Ishikawa (cell line): ENCODE measurements around the gene EIF4H.

ENCODE experiments used
- CEBPB ChIP-seq: IDR thresholded peaks from 2 replicates; pipeline ENCODE4 v1.6.1; 2012
- CREB1 ChIP-seq: IDR thresholded peaks from 2 replicates; pipeline ENCODE4 v1.6.1; 2012; ENCODE audit warnings: low read depth
- EGR1 ChIP-seq: IDR thresholded peaks from 2 replicates; pipeline ENCODE4 v1.6.1; 2012
- EP300 ChIP-seq: IDR thresholded peaks from 2 replicates; pipeline ENCODE4 v1.6.1; 2012; ENCODE audit warnings: borderline replicate concordance
- FOXM1 ChIP-seq: IDR thresholded peaks from 2 replicates; pipeline ENCODE4 v1.6.1; 2012; ENCODE audit warnings: low read depth, borderline replicate concordance
- NFIC ChIP-seq: IDR thresholded peaks from 2 replicates; pipeline ENCODE4 v1.6.1; 2012
- RAD21 ChIP-seq: IDR thresholded peaks from 2 replicates; pipeline ENCODE4 v1.6.1; 2012; ENCODE audit warnings: low read depth
- TAF1 ChIP-seq: IDR thresholded peaks from 2 replicates; pipeline ENCODE4 v1.6.1; 2012; ENCODE audit warnings: low read depth, mild to moderate bottlenecking
- TCF12 ChIP-seq: IDR thresholded peaks from 2 replicates; pipeline ENCODE4 v1.6.1; 2012; ENCODE audit warnings: low read depth
- TEAD4 ChIP-seq: IDR thresholded peaks from 2 replicates; pipeline ENCODE4 v1.6.1; 2012
- YY1 ChIP-seq: IDR thresholded peaks from 2 replicates; pipeline ENCODE4 v1.6.1; 2012; ENCODE audit warnings: low read depth
- ZBTB7A ChIP-seq: IDR thresholded peaks from 2 replicates; pipeline ENCODE4 v1.6.1; 2012; ENCODE audit warnings: low read depth
- TF ChIP-seq, protein P1 (sequence below): IDR thresholded peaks from 2 replicates; pipeline ENCODE4 v1.6.1; 2012
- TF ChIP-seq, protein P2 (sequence below): IDR thresholded peaks from 2 replicates; pipeline ENCODE4 v1.6.1; 2012; ENCODE audit warnings: low read depth, mild to moderate bottlenecking
- TF ChIP-seq, protein P3 (sequence below): IDR thresholded peaks from 2 replicates; pipeline ENCODE4 v1.6.1; 2012

EIF4H gene

DNA sequence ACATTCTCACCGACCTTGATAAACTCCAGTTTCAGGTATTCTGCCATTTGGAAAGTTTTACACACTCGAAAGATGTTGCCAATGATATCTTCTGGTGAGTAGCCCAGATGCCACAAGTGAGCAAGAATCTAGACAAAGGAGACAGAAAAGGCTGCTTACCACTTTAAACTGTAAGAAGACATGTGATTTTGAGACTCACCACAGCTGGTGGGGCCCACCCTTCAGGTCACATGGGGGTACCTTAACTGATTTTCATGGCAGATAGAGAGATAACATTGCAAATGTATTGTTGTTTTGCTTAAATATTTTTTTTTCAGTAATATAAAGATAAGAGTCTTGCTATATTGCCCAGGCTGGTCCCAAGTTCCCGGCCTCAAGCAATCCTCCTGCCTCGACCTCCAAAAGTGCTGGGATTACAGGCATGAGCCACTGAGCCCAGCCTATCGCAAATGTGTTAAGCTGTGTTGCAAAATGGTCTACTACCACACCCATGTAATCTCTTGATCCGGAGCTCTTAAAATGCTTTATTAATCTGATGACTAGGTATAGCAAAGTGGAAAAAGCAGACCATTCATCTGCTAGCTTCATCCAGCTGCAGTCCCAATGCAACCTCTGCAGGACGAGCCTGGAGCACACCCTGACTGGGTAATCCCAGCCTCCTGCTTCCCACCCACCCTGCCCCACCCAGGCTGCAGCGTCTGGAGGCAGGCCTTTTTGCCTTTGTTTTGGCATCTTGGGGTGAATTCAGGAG, 61.5 kb downstream of the EIF4H start:
- TF ChIP-seq NFIC (no peak), RAD21 (no peak), CEBPB (no peak), YY1 (no peak), FOXM1 (no peak), ZBTB7A (no peak), EGR1 (no peak), TEAD4 (no peak), EP300 (no peak), TCF12 (no peak), CREB1 (no peak), TAF1 (no peak)
- TF ChIP-seq, protein P1, sequence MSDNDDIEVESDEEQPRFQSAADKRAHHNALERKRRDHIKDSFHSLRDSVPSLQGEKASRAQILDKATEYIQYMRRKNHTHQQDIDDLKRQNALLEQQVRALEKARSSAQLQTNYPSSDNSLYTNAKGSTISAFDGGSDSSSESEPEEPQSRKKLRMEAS: no peak
- TF ChIP-seq, protein P2, sequence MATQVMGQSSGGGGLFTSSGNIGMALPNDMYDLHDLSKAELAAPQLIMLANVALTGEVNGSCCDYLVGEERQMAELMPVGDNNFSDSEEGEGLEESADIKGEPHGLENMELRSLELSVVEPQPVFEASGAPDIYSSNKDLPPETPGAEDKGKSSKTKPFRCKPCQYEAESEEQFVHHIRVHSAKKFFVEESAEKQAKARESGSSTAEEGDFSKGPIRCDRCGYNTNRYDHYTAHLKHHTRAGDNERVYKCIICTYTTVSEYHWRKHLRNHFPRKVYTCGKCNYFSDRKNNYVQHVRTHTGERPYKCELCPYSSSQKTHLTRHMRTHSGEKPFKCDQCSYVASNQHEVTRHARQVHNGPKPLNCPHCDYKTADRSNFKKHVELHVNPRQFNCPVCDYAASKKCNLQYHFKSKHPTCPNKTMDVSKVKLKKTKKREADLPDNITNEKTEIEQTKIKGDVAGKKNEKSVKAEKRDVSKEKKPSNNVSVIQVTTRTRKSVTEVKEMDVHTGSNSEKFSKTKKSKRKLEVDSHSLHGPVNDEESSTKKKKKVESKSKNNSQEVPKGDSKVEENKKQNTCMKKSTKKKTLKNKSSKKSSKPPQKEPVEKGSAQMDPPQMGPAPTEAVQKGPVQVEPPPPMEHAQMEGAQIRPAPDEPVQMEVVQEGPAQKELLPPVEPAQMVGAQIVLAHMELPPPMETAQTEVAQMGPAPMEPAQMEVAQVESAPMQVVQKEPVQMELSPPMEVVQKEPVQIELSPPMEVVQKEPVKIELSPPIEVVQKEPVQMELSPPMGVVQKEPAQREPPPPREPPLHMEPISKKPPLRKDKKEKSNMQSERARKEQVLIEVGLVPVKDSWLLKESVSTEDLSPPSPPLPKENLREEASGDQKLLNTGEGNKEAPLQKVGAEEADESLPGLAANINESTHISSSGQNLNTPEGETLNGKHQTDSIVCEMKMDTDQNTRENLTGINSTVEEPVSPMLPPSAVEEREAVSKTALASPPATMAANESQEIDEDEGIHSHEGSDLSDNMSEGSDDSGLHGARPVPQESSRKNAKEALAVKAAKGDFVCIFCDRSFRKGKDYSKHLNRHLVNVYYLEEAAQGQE: no peak
- TF ChIP-seq, protein P3, sequence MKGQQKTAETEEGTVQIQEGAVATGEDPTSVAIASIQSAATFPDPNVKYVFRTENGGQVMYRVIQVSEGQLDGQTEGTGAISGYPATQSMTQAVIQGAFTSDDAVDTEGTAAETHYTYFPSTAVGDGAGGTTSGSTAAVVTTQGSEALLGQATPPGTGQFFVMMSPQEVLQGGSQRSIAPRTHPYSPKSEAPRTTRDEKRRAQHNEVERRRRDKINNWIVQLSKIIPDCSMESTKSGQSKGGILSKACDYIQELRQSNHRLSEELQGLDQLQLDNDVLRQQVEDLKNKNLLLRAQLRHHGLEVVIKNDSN: no peak

DNA sequence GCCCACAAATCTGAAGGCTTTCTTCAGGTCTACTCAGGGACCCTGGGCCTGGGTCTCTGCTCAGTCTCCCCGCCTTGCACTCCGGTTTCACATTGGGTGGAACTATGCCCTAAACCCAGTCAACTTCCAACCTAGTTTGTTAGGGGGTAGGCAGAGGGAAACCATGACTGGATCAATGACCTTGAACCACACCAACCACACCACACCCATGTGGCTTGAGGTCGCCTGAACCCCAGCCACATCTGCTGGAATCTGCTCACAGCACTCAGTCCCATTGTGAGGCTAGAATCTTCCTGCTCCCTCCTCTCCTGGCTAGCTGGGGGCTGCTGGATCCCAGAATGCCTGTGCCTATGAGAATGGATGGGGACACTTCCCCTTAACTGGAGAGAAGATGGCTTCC, 62.1 kb downstream of the EIF4H start:
- no peak for TF ChIP-seq YY1
- no peak for TF ChIP-seq TCF12
- TF ChIP-seq, protein P1: no peak
- TF ChIP-seq, protein P3: no peak
- TF ChIP-seq EP300: no peak
- TF ChIP-seq TEAD4: no peak
- no peak for TF ChIP-seq RAD21
- no peak for TF ChIP-seq CEBPB
- no peak for TF ChIP-seq CREB1
- no peak for TF ChIP-seq NFIC

DNA sequence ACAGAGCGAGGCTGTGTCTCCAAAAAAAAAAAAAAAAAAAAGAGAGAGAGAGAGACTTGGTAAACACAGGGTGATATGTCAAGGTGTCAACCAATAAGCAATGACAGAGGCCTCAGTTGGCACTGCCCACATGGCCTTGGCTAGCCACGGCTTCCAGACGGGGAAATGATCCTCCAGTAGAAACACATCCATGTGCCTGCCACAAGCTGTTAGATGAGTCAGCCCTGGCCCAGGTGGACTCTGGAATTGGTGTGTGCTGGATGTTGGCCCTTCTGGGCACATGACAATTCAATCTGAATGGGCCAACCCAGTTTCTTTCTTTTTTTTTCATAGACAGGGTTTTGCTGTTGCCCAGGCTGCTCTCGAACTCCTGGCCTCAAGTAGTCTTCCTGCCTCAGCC, 66.3 kb downstream of the EIF4H start:
- no peak for TF ChIP-seq NFIC
- TF ChIP-seq CEBPB: no peak
- no peak for TF ChIP-seq CREB1
- TF ChIP-seq YY1: no peak
- no peak for TF ChIP-seq EGR1
- TF ChIP-seq TCF12: no peak
- TF ChIP-seq FOXM1: no peak

DNA sequence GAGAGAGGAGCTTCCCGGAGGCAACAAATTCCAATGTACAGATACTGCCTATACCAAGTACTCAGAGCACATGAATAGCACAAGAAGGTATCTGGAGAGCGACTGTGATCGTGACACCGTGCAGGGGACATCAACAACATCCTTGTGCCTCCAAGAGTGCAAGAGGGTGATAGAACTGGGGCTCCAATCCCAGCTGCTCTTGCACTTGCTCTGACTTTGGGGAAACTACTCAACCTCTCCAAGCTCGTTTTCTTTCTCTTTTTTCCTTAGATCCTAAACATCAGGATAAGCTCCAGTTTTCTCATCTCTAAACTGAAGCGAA, 67.9 kb downstream of the EIF4H start:
- no peak for TF ChIP-seq NFIC
- no peak for TF ChIP-seq FOXM1
- TF ChIP-seq, protein P2: no peak
- TF ChIP-seq EP300: no peak
- TF ChIP-seq CREB1: no peak
- TF ChIP-seq ZBTB7A: no peak
- TF ChIP-seq RAD21: no peak
- TF ChIP-seq YY1: no peak
- no peak for TF ChIP-seq TCF12
- no peak for TF ChIP-seq EGR1
- TF ChIP-seq, protein P3: no peak
- TF ChIP-seq TAF1: no peak

DNA sequence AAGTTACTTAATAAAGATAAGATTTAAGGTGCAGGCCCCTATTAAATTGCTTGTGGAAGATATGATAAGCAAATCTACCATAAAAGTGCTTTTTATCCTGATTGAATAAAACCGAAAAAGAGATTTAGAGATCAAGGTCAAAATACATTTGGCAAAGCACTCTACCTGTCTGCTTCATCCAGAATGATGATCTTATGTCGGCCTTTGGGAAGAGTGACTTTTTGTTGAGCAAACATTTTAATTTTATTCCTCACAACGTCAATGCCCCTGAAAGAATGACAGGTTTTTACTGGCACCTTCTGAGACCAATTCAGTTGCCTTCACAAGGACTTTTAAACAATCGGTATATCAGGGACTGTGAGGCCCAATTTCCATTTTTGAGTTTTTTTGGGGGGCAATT, 72.3 kb downstream of the EIF4H start:
- TF ChIP-seq NFIC (no peak), ZBTB7A (no peak), RAD21 (no peak), YY1 (no peak), TEAD4 (no peak), FOXM1 (no peak), CREB1 (no peak)
- TF ChIP-seq, protein P1: no peak
